GM18951 (cell line): ENCODE results near the gene GP9.

Source experiments
- POLR2A ChIP-seq: IDR thresholded peaks from 4 replicates; pipeline ENCODE4 v1.6.1; 2011; ENCODE audit warnings: mild to moderate bottlenecking; ENCODE audit not compliant: insufficient read length, insufficient read depth; ENCODE audit errors: extremely low read depth
- in situ Hi-C: fragments of 300-500 bp; cut with MboI; formaldehyde crosslinking; loops from one replicate; pipeline ENCODE4 v1.12.0; 2022; ENCODE audit warnings: low sequenced_read_pairs, mixed read lengths, inconsistent platforms; ENCODE audit not compliant: unreplicated experiment

GP9 gene

GRCh38 chr3:129050556-129051295 is 9.9 kb upstream of the GP9 start:
- TF ChIP-seq POLR2A, result no peak
- in situ Hi-C loops, result loop anchor here (10.0 kb wide), 1 partner anchor 194 kb away; the partner anchor contains the start of gene COPG1

GRCh38 chr3:129051871-129052340 is 8.7 kb upstream of the GP9 start:
- no peak for TF ChIP-seq POLR2A
- in situ Hi-C loops, result loop anchor here (10.0 kb wide), 1 partner anchor 193 kb away; the partner anchor contains the start of gene COPG1

GRCh38 chr3:129052675-129053074 is 7.9 kb upstream of the GP9 start:
- TF ChIP-seq POLR2A, result no peak

GRCh38 chr3:129054605-129055104 is 5.9 kb upstream of the GP9 start:
- in situ Hi-C loops, result loop anchor here (10.0 kb wide), 1 partner anchor 190 kb away; the partner anchor contains the start of gene COPG1
- no peak for TF ChIP-seq POLR2A

More at GRCh38 chr3:129052675-129053074, 7.9 kb upstream of the GP9 start:
- in situ Hi-C loops, result loop anchor here (10.0 kb wide), 1 partner anchor 192 kb away; the partner anchor contains the start of gene COPG1

GRCh38 chr3:129056451-129057173 is 4.0 kb upstream of the GP9 start:
- in situ Hi-C loops, result loop anchor here (10.0 kb wide), 1 partner anchor 188 kb away; the partner anchor contains the start of gene COPG1

GRCh38 chr3:129057249-129057648 is 3.3 kb upstream of the GP9 start:
- in situ Hi-C loops, result loop anchor here (10.0 kb wide), 1 partner anchor 188 kb away; the partner anchor contains the start of gene COPG1
- TF ChIP-seq POLR2A, result no peak

More at GRCh38 chr3:129056451-129057173, 4.0 kb upstream of the GP9 start:
- no peak for TF ChIP-seq POLR2A

- no peak for TF ChIP-seq POLR2A
- in situ Hi-C loops, result loop anchor here (10.0 kb wide), 1 partner anchor 186 kb away; the partner anchor contains the start of gene COPG1
These were observed 2.0 kb upstream of the GP9 start for GRCh38 chr3:129058441-129059200.

GRCh38 chr3:129059311-129059958 is 1.1 kb upstream of the GP9 start:
- in situ Hi-C loops, result loop anchor here (10.0 kb wide), 1 partner anchor 185 kb away; the partner anchor contains the start of gene COPG1
- no peak for TF ChIP-seq POLR2A

- TF ChIP-seq POLR2A, result no peak
- in situ Hi-C loops, result no loop called here
These were observed 676 bp downstream of the GP9 start for GRCh38 chr3:129061023-129061887.

GRCh38 chr3:129061888-129062834 is 1.6 kb downstream of the GP9 start:
- in situ Hi-C loops, result no loop called here
- TF ChIP-seq POLR2A, result no peak
